ENCODE data around the gene RPL18.

DNA sequence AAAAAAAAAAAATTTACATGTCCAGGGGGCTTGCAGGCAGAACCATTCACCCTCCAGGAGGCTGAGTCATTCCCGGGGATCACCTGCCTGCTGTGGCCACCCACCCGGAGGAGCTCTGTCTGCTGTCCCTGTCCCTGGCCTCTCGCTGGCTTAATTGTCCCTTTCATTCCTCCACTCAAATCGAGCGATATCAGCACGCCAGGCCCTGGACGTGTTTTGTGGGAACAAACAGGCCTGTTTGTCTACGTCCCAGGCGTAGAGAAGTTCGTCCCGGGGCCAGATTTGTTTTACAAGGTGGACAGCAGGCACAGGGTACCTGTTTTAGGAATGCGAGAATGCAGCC, 45.8 kb downstream of the RPL18 start:
- TF ChIP-seq, protein P1, sequence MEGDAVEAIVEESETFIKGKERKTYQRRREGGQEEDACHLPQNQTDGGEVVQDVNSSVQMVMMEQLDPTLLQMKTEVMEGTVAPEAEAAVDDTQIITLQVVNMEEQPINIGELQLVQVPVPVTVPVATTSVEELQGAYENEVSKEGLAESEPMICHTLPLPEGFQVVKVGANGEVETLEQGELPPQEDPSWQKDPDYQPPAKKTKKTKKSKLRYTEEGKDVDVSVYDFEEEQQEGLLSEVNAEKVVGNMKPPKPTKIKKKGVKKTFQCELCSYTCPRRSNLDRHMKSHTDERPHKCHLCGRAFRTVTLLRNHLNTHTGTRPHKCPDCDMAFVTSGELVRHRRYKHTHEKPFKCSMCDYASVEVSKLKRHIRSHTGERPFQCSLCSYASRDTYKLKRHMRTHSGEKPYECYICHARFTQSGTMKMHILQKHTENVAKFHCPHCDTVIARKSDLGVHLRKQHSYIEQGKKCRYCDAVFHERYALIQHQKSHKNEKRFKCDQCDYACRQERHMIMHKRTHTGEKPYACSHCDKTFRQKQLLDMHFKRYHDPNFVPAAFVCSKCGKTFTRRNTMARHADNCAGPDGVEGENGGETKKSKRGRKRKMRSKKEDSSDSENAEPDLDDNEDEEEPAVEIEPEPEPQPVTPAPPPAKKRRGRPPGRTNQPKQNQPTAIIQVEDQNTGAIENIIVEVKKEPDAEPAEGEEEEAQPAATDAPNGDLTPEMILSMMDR (IDR thresholded peaks at IDR 0.05), result no peak
- TF ChIP-seq POLR2A (IDR thresholded peaks at IDR 0.05), result no peak

Data from lower leg skin (tissue), 3 donors.